ENCODE measurements around the gene IL23A.
A peak's percentile ranks its signal among the peaks of the same experiment; 100 is the strongest.
"Not testable (repeated sequence)": the region's sequence is repeated elsewhere in the genome, so short reads cannot be mapped to it uniquely, and the experiment has no call there.

Gene IL23A

DNA sequence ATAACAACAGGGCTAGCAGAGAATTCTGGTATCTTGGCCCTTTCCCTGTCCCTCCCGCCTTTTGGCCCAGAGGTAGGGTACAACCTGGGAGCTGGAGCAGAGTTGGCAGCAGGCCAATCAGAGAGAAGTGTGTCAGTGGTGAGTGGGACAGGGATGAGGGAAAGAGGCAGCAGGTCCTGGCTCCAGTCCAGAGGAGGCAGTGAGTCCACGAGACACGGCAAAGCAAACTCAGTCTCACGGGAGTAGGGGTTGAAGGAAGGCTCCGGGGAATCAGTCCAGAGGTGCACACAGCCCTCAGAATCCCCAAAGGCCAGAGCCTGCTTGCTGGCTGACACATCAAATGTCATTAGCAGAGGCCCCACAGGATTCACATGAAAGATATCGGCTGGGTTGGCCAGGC lies 12.2 kb upstream of the IL23A start:
- TF ChIP-seq, protein P1, sequence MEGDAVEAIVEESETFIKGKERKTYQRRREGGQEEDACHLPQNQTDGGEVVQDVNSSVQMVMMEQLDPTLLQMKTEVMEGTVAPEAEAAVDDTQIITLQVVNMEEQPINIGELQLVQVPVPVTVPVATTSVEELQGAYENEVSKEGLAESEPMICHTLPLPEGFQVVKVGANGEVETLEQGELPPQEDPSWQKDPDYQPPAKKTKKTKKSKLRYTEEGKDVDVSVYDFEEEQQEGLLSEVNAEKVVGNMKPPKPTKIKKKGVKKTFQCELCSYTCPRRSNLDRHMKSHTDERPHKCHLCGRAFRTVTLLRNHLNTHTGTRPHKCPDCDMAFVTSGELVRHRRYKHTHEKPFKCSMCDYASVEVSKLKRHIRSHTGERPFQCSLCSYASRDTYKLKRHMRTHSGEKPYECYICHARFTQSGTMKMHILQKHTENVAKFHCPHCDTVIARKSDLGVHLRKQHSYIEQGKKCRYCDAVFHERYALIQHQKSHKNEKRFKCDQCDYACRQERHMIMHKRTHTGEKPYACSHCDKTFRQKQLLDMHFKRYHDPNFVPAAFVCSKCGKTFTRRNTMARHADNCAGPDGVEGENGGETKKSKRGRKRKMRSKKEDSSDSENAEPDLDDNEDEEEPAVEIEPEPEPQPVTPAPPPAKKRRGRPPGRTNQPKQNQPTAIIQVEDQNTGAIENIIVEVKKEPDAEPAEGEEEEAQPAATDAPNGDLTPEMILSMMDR (conservative IDR thresholded peaks at IDR 0.05), result no peak
- no peak overlapping the region for H3K27ac ChIP-seq

DNA sequence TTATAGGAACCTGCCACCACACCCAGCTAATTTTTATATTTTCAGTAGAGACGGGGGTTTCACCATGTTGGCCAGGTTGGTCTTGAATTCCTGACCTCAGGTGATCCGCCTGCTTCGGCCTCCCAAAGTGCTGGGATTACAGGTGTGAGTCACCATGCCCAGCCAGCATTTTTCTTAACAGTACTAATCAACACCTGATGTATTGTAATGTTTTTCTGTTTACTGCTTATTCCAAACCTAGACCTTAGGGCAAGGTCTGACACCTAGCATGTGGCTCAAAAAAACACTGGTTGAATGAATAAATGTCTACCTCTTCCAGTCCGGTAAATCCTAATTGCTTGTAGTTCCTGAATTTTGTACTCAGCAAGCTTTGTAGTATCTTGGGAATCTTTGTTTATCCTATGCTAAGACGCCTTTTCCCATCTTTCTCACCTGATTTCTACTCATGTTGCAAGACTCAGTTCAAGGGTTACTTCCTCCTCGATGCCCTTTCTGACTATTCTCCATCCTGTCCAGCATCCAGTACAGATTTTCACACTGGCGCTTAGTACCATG lies 7.7 kb upstream of the IL23A start:
- H3K27ac ChIP-seq, result no peak overlapping the region
- TF ChIP-seq, protein P1 (conservative IDR thresholded peaks at IDR 0.05), result no peak

DNA sequence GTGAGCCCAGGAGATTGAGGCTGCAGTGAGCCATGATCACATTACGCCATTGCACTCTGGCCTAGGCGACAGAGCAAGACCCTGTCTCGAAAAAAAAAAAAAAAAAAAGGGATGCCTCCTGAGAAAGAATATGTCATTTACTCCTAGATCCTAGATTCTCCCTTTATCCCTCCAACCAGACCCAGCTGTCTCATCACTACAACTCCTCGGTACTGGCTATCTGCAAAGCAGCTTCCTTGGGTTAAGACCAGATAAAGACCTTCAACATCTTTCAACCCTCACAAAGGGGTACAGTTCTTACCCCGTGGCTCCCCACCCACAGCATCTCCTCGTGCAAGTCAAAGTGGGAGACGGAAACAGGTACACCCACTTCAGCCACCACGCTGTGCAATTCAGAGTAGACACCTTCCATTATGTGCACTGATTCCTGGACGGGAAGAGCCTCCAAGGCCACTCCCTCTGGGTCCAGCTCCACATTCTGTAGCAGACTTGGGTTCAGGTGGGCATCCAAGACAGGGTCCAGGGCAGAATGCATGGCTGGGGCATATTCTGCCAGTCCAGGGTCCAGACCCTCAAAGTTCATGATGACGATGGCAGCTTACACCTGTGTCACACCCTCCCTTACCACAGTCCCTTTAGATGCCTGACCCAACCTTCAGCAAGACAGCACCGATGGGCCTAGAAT lies 6.0 kb upstream of the IL23A start:
- H3K27ac ChIP-seq, result peak overlapping the region; percentile 96
- TF ChIP-seq, protein P1 (conservative IDR thresholded peaks at IDR 0.05), result no peak

DNA sequence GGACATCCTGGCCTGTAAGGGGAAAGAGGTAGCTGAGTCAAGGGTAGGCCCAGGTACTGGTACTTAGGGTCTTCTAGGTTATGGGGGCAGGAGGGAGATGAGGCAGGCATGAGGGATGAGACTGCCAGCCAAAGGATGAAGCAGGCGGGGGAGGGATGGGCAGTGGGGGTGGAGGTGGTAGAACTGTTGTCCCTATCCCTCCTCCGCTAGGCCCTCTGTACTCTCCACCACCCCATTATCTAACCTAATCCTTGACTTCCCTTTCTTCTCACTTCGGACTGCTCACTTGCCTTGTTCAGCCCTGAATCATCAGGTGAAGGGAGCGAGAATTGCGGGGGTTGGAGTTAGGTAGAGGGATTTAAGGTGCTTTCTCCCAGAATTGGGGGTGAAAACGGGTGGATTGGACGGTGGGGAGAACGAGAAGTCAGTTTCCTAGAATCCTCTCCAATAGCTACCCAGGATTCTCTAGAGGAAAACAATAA lies 5.4 kb upstream of the IL23A start:
- peak overlapping the region; percentile 96 for H3K27ac ChIP-seq
- TF ChIP-seq, protein P1 (conservative IDR thresholded peaks at IDR 0.05), result no peak

DNA sequence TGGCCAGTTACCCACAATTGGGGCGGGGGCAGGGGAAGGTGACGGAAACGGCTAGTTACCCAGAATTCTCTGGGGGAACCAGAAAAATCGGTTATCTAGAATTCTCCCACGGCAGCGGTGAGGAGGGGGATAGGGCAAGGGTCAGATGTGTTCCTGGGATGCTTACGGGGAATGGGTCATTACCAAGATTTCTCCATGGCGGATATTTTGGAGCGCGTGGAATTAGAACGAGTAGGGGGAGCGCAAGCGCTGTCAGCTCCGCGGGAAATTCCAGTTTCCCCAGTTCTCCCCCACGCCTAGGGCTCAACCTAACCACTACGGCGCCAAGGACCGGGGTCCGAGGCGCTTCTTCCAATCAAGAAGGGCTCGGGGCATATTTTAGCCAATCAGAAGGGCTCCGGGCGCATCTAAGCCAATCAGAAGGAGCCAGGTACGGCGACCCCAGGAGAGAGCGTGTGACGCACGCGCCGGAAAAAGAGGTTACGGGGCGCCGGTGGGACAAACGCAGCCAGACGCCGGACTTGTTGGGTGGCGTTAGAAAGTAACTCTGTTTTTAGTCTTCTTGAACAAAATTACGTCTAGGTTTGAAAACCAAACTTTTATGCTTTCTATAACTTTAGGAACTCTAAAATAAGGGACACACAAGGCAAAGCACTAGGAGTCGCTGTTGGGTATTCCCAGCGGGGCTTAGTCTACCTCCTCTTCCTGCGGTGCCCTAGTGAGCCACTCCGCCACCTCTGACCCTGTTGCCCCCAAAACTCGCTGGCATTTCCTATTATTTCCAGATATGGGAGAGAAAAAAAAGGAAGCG lies 4.8 kb upstream of the IL23A start, which contains the start of gene PAN2:
TSS of gene PAN2 (minus strand) at position 322 of the 811 bp plus-strand sequence. CDS start 906 bp downstream, outside the sequence.
- TF ChIP-seq, protein P1 (conservative IDR thresholded peaks at IDR 0.05), result peak; percentile 76
- H3K27ac ChIP-seq, result peak within 1 kb of the TSS; percentile 96

DNA sequence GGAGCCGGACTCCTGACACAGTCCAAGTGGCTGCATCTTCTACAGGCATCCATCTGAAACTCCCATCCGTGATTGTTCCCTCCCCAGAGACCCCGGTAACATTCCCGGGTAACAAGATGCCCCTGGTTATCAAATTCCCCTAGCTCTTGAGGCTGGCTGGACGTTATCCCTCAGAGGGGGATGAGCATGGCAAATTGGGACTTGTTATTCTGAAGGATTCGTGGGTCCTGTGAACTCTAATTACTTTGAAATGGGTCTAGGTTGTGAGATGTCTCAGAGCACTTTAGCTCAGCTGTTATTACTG lies 4.2 kb upstream of the IL23A start:
- TF ChIP-seq, protein P1 (conservative IDR thresholded peaks at IDR 0.05), result peak; percentile 36; the same call in 1 of the 2 replicates
- H3K27ac ChIP-seq, result peak overlapping the region; percentile 96

DNA sequence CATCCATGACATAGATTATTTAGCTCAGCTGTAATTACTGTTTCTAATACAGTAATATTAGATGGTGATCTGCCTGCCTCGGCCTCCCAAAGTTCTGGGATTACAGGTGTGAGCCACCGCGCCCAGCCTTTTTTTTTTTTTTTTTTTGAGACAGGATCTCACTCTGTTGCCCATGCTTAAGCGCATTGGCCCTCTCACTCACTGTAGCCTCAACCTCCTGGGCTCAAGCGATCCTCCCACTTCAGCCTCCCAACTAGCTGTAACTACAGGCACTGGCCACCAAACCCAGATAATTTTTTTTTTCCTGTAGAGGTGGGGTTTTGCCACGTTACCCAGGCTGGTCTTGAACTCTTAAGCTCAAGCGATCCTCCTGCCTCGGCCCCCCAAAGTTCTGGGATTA lies 3.2 kb upstream of the IL23A start:
- H3K27ac ChIP-seq, result not testable (repeated sequence)

All from VCaP (cell line).